Stimulated activated CD4-positive, alpha-beta T cell treated with anti-CD3 and anti-CD28 coated beads, Interleukin-1b, Interleukin-23, amount 100 ng/mL, for 24 hours (primary cell): ENCODE data around the gene MYOG.

ENCODE experiments used
- DNase-seq, 4 experiments: peaks; one replicate each; pipeline ENCODE4 v3.0.0-alpha.2; 2020; ENCODE audit warnings: low read depth in 4 of 4, low spot score in 1 of 4

Gene MYOG

GRCh38 chr1:203033287-203033686 is 52.5 kb downstream of the MYOG start:
- no peak for DNase-seq
